ENCODE measurements around the gene RGL3. TPM values are rescaled to one million over a fixed set of nuclear protein-coding genes. Genes with fewer than 3 reads are reported as not detected.
A peak's percentile ranks its signal among the peaks of the same experiment; 100 is the strongest.

Gene RGL3
- total RNA-seq, 1 donor, result 2.3 TPM

GRCh38 chr19:11447347-11448262, 28.5 kb upstream of the RGL3 start:
- no peak for TF ChIP-seq CTCF (IDR thresholded peaks at IDR 0.05; ENCODE audit: insufficient read depth, low read length)
- DNase-seq (ENCODE audit: low read depth), result no peak
- no peak overlapping the region for H3K4me3 ChIP-seq (ENCODE audit: low read depth, low read length)

GRCh38 chr19:11446652-11447301, 27.7 kb upstream of the RGL3 start:
- H3K4me3 ChIP-seq (ENCODE audit: low read depth, low read length), result no peak overlapping the region
- peak; percentile 75 for TF ChIP-seq CTCF (IDR thresholded peaks at IDR 0.05; ENCODE audit: insufficient read depth, low read length)
- peak; percentile 17 for DNase-seq (ENCODE audit: low read depth)

GRCh38 chr19:11446271-11446651, 27.1 kb upstream of the RGL3 start:
- H3K4me3 ChIP-seq (ENCODE audit: low read depth, low read length), result no peak overlapping the region
- TF ChIP-seq CTCF (IDR thresholded peaks at IDR 0.05; ENCODE audit: insufficient read depth, low read length), result no peak
- no peak for DNase-seq (ENCODE audit: low read depth)

- TF ChIP-seq CTCF (IDR thresholded peaks at IDR 0.05; ENCODE audit: insufficient read depth, low read length), result no peak
- no peak overlapping the region for H3K4me3 ChIP-seq (ENCODE audit: low read depth, low read length)
- no peak for DNase-seq (ENCODE audit: low read depth)
Measured at GRCh38 chr19:11445141-11445540, 26.0 kb upstream of the RGL3 start.

GRCh38 chr19:11444059-11444458, 24.9 kb upstream of the RGL3 start:
- no peak overlapping the region for H3K4me3 ChIP-seq (ENCODE audit: low read depth, low read length)
- DNase-seq (ENCODE audit: low read depth), result no peak
- TF ChIP-seq CTCF (IDR thresholded peaks at IDR 0.05; ENCODE audit: insufficient read depth, low read length), result no peak

GRCh38 chr19:11437955-11438354, 18.8 kb upstream of the RGL3 start:
- no peak for DNase-seq (ENCODE audit: low read depth)
- no peak for TF ChIP-seq CTCF (IDR thresholded peaks at IDR 0.05; ENCODE audit: insufficient read depth, low read length)
- H3K4me3 ChIP-seq (ENCODE audit: low read depth, low read length), result no peak overlapping the region

All from fibroblast of the aortic adventitia (primary cell).